SIG-M5 treated with dmso at 0.1 percent for 504 hours (cell line): Measurements from ENCODE around the gene ZNF333.
"Not testable (repeated sequence)": the region's sequence is repeated elsewhere in the genome, so short reads cannot be mapped to it uniquely, and the experiment has no call there.

Experiments used
- DNase-seq: peaks from one replicate; lab custom pipeline; 2025; ENCODE audit not compliant: unreplicated experiment; lab: John Stamatoyannopoulos, UW

The ZNF333 gene

GRCh38 chr19:14695471-14695870 lies 5.6 kb downstream of the ZNF333 start:
- DNase-seq, result no peak

GRCh38 chr19:14699641-14700040 lies 9.8 kb downstream of the ZNF333 start:
- no peak for DNase-seq

- no peak for DNase-seq
These were observed 11.0 kb downstream of the ZNF333 start for GRCh38 chr19:14700711-14701375.

DNA sequence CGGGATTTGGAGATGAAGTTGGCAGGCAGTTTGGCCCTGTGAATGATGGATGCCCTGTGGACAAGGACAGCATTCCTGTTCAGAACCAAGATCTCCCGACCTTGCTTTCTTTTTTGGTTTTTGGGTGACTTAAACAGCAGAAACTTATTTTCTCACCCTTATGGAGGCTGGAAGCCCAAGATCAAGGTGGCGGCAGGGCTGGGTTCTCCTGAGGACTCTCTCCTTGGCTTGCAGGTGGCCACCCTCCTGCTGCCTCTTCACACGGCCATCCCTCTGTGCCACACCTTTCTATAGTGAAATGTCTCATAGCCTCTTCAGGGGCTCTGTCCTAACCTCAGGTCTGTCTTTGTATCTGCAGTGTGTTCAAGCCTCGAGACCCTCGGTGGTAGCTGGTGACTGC lies 14.0 kb downstream of the ZNF333 start:
- DNase-seq, result no peak

DNA sequence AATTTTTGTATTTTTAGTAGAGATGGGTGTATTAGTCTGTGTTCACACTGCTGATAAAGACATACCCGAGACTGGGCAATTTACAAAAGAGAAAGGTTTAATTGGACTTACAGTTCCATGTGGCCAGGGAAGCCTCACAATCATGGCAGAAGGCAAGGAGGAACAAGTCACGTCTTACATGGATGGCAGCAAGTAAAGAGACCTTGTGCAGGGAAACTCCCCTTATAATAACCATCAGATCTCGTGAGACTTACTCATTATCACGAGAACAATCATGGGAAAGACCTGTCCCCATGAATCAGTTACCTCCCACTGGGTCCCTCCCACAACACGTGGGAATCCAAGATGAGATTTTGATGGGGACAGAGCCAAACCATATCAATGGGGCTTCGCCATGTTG lies 14.6 kb downstream of the ZNF333 start:
- DNase-seq, result no peak

DNA sequence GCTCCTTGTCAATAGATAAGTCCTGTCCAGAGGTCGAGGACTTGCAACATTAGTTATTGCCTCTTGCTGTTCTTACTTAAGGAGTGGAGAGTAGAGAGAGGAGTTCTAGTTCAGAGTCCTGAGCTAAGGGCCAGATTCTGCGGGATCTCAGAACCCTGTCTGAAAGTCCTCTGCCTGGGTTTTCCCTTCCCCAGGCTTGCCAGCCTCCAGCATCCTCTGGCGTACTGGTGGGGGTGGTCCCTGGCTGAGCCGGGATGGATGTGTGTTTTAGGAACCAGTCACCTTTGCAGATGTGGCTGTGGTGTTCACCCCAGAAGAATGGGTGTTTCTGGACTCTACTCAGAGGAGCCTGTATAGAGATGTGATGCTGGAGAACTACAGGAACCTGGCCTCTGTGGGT lies 26.0 kb downstream of the ZNF333 start:
- no peak for DNase-seq

- no peak for DNase-seq
These were observed 28.8 kb downstream of the ZNF333 start for GRCh38 chr19:14718522-14719116.

DNA sequence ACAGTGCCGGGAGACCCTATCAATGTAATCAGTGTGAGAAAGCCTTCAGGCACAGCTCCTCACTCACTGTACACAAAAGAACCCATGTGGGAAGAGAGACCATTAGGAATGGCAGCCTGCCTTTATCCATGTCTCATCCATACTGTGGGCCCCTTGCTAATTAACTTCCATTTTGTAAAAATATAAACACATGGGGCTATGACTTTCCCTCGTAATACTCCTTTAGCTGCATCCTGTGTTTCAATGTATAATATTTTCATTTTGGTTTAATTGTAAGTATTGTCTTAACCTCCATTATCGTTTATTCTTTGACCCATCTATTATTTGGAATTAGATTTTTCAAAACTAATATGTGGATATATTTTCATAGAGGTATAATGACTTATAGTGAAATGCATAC lies 29.3 kb downstream of the ZNF333 start:
- DNase-seq, result no peak

GRCh38 chr19:14722127-14722526 lies 32.3 kb downstream of the ZNF333 start:
- no peak for DNase-seq

GRCh38 chr19:14728595-14728994 lies 38.7 kb downstream of the ZNF333 start:
- DNase-seq, result no peak

GRCh38 chr19:14731200-14731599 lies 41.4 kb downstream of the ZNF333 start:
- no peak for DNase-seq

DNA sequence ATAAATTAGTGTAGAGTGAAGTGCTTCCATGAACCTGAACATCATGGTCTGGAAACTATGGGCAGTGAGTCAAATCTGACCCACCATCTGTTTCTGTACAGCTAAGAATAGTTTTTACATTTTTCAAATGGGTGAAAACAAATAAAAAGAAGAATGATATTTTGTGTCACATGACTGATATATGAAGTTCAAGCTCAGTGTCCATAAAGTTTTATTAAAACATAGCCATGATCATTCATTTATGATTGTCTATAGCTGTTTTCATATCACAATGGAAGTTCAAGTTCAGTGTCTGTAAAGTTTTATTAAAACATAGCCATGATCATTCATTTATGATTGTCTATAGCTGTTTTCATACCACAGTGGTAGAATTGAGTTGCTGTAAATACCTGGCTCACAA lies 42.7 kb downstream of the ZNF333 start:
- DNase-seq, result no peak

DNA sequence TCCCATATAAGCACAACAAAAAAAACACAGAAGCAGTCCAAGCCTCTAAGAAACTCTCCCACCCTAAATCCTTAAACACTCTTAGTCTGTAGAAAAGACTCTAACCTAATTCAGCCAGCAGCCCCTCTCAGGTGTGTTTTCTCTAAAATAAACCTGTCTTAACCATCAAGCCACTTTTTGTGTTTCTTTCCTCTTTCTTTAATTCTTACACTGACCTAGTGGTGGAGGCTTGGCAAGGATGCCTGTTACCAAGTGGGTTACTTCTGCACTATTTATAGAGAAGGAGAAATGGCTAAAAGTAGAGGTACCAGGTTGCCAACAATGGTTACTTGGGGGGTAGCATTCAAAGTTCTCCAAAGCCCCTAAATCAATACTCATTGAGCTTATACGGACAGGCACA lies 43.7 kb downstream of the ZNF333 start:
- DNase-seq, result no peak

GRCh38 chr19:14735915-14736314 lies 46.1 kb downstream of the ZNF333 start:
- DNase-seq, result no peak

GRCh38 chr19:14746886-14747285 lies 57.0 kb downstream of the ZNF333 start:
- DNase-seq, result no peak

DNA sequence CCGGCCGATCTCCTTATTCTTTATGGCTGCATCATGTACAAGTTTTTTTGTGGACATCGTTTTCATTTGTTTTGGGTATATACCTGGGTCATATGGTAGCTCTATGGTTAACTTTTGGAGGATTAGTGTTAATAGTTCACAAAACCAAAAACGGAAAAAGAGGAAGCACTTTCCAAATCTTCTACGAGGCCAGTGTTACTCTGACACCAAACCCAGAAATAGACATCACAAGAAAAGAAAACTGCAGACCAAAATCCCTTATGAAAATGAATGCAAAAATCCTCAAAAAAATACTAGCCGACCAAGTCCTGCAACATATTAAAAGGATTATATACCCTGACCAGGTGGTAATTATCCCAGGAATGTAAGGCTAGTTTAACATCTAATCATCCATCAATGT lies 58.8 kb downstream of the ZNF333 start:
- DNase-seq, result no peak

- DNase-seq, result no peak
These were observed 69.0 kb downstream of the ZNF333 start for GRCh38 chr19:14758816-14759215.

DNA sequence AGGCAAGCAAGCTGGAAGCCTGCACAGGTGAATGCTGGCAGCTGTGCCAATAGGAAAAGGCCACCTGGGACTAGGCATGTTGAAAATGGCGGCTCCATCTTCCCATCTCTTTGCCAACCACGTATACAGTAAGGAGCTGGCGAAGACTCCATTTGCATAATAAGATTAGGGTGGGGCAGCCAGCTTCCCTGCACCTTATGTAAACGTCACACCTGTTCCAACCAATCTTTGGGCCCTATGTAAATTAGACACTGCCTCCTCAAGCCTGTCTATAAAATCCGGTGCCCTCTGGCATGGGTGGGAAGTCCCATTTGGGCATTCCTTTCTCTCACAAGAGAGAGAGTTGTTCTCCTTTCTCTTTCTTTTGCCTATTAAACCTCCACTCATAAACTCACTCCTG lies 71.8 kb downstream of the ZNF333 start:
- DNase-seq, result no peak

DNA sequence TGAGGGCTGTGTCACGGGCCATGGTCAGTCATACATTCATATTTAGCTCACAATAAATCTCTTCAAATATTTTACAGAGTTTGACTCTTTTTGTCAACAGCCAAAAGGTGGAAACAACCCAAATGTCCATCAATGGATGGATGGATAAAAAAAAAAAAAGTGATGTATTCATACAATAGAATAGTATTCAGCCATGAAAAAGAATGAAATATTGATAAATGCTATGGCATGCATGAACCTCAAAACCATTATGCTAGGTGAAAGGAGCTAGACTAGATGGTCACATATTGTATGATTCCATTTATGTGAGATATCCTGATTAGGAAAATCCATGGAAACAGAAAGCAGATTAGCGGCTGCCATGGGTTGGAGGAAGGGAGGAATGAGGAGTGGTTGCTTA lies 72.3 kb downstream of the ZNF333 start:
- DNase-seq, result no peak

GRCh38 chr19:14763497-14764145 lies 73.8 kb downstream of the ZNF333 start:
- DNase-seq, result no peak

DNA sequence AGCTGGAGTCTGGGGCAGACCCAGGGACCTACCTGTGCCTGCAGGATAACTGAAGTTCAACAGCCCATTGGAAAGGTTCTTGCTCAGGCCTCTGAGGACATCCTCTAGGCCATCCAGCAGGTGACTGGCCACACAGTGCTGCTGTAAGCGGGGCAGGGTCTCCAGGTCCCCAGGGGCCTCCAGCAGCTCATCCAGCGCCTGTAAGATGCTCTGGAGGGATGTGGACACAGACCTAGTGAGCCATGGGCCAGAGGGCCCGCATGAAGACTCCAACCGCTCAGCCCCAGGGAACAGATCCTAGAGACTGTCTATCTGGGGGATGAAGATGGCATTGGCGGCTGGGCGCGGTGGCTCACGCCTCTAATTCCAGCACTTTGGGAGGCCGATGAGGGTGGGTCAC lies 74.6 kb downstream of the ZNF333 start:
- DNase-seq, result no peak

DNA sequence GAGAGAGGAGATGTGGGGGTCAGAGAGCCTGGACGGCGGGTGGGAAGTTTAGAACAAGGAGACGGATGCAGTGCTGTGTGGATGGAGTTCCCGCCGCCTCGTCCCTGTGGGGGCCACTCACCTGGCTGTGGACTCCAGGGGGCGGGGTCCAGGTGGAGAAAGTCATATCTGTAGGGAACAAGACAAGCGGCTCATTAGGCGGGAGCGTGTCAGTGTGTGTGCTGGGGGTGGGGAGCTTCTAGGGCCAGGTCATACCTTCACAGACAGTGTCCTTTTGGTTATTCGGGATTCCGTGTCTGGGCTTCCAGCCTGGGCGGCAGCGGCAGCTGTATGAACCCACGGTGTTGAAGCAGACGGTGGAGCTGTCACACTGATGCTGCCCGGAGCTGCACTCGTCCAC lies 75.6 kb downstream of the ZNF333 start:
- not testable (repeated sequence) for DNase-seq

DNA sequence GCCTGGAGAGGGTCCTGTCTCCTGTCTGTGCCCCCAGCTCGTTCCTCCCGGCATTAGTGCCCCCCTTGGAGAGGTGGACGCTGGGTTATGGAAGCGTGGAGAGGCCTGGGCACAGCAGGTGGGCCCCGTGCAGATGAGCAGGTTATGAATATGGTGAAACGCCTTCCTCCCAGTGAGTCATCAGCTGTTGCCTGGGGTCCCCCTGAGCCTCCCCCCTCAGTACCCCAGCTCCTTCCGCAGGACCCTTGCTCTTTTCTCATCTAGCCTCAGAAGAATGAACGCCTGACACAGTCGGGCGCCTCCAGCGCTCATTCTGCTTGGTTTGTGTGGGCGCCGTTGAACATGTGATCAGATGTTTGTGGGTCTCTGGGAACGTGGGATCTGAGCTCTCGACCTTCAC lies 76.0 kb downstream of the ZNF333 start:
- not testable (repeated sequence) for DNase-seq
